Thoracic aorta (tissue), 2 donors: Measurements from ENCODE around the gene SPCS1. TPM values are rescaled to one million over a fixed set of nuclear protein-coding genes. Genes with fewer than 3 reads are reported as not detected.
"Not testable (repeated sequence)": the region's sequence is repeated elsewhere in the genome, so short reads cannot be mapped to it uniquely, and the experiment has no call there.

Experiments used
- ATAC-seq: fragments of 150-250 bp; one replicate; pipeline ENCODE4 v1.8.0; 2017; ENCODE audit warnings: low read depth; ENCODE audit not compliant: insufficient number of reproducible peaks, low FRiP score
- DNase-seq: peaks from one replicate; pipeline ENCODE4 v3.0.0-alpha.2; 2020; ENCODE audit warnings: low spot score
- H3K27ac ChIP-seq, 2 donors: fragments of 200-600 bp; sonication (generic); 1 replicate in 1 of 2; 2 replicates in 1 of 2; pipeline ENCODE4 v1.5.1; 2016; ENCODE audit warnings: mild to moderate bottlenecking in 2 of 2, moderate library complexity in 2 of 2
- H3K27me3 ChIP-seq: fragments of 200-600 bp; sonication (generic); replicated peaks from 2 replicates; pipeline ENCODE4 v1.6.0; 2016; ENCODE audit warnings: mild to moderate bottlenecking; ENCODE audit not compliant: insufficient read depth
- H3K36me3 ChIP-seq: fragments of 200-600 bp; sonication (generic); one replicate; pipeline ENCODE4 v1.5.1; 2016
- H3K4me1 ChIP-seq, 2 donors: fragments of 200-600 bp; sonication (generic); 1 replicate in 1 of 2; 2 replicates in 1 of 2; pipeline versions ENCODE4 v1.5.1 to v1.6.0; 2016; ENCODE audit warnings: low read depth in 2 of 2, mild to moderate bottlenecking in 1 of 2; ENCODE audit not compliant: control insufficient read depth in 1 of 2
- H3K4me3 ChIP-seq: fragments of 200-600 bp; sonication (generic); 2 replicates; pipeline ENCODE4 v1.5.1; 2016; ENCODE audit warnings: mild to moderate bottlenecking
- H3K9me3 ChIP-seq: fragments of 200-600 bp; sonication (generic); 2 replicates; pipeline ENCODE4 v1.5.1; 2016
- CTCF ChIP-seq: fragments of 200-600 bp; sonication (generic); IDR thresholded peaks from one replicate; pipeline ENCODE4 v1.5.1; 2019; ENCODE audit warnings: antibody characterized with exemption
- total RNA-seq, 2 donors: library from RNA; depleted of rRNA; stranded (reverse); fragments of >200 nt; gene quantifications; one replicate each; pipeline versions ENCODE4 v1.1.0 to v1.2.3, GENCODE V29; 2016

The SPCS1 gene
- total RNA-seq, 2 donors from 2014 or later: 99.9 to 133 TPM

GRCh38 chr3:52721002-52721729 lies 15.3 kb downstream of the SPCS1 start:
- no peaks in the 10 kb centered on the region for H3K27me3 ChIP-seq
- H3K27ac ChIP-seq: no peak overlapping the region
- no peaks in the 10 kb centered on the region for H3K9me3 ChIP-seq
- ATAC-seq (no peak), DNase-seq (no peak)
- H3K4me3 ChIP-seq: no peak overlapping the region
- no peak for TF ChIP-seq CTCF
- H3K36me3 ChIP-seq: peaks cover 4% of the 10 kb centered on the region
- no peaks in the 10 kb centered on the region for H3K4me1 ChIP-seq

DNA sequence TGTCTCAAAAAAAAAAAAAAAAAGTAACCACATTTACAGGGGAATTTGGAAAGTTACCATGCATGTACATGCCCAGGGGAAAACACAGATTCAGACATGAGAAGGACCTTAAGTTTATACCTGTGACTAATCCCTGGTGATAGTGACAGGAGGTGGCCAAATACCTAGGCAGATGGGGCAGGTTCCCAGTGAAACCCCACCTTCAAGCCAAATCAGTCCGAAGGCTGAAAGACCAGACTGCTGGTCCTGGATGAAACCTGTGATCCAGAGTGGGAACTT lies 15.8 kb downstream of the SPCS1 start:
- no peaks in the 10 kb centered on the region for H3K27me3 ChIP-seq
- no peak for TF ChIP-seq CTCF
- H3K4me3 ChIP-seq: no peak overlapping the region
- H3K27ac ChIP-seq: no peak overlapping the region
- H3K9me3 ChIP-seq: no peaks in the 10 kb centered on the region
- DNase-seq (no peak), ATAC-seq (no peak)
- no peaks in the 10 kb centered on the region for H3K4me1 ChIP-seq
- peaks cover 4% of the 10 kb centered on the region for H3K36me3 ChIP-seq

DNA sequence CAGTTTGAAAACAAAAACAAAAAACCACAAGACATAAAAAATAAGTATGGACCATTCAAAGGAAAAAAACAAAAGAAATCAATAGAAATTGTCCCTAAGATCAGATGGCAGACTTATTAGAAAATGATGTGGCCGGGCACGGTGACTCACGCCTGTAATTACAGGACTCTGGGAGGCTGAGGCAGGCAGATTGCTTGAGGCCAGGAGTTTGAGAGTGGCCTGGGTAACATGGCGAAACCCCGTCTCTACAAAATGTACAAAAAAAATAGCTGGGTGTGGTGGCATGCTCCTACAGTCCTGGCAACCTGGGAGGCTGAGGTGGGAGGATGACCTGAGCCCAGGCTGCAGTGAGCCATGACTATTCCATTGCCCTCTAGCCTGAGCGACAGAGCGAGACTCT lies 16.6 kb downstream of the SPCS1 start:
- Histone ChIP-seq H3K4me3 (no peak overlapping the region), H3K9me3 (no peaks in the 10 kb centered on the region), H3K4me1 (no peaks in the 10 kb centered on the region), H3K27ac (no peak overlapping the region), H3K27me3 (no peaks in the 10 kb centered on the region), H3K36me3 (peaks cover 4% of the 10 kb centered on the region)
- ATAC-seq (no peak), DNase-seq (no peak)
- TF ChIP-seq CTCF: no peak

GRCh38 chr3:52723935-52724334 lies 18.0 kb downstream of the SPCS1 start:
- no peak for TF ChIP-seq CTCF

GRCh38 chr3:52724511-52724910 lies 18.6 kb downstream of the SPCS1 start:
- Histone ChIP-seq H3K4me3 (no peak overlapping the region), H3K36me3 (no peaks in the 10 kb centered on the region), H3K27me3 (no peaks in the 10 kb centered on the region), H3K27ac (no peak overlapping the region), H3K9me3 (peaks cover 4% of the 10 kb centered on the region), H3K4me1 (no peaks in the 10 kb centered on the region)
- DNase-seq: no peak
- ATAC-seq: no peak
- TF ChIP-seq CTCF: no peak

More at GRCh38 chr3:52723935-52724334, 18.0 kb downstream of the SPCS1 start:
- Histone ChIP-seq H3K4me3 (no peak overlapping the region), H3K27ac (no peak overlapping the region), H3K9me3 (peaks cover 4% of the 10 kb centered on the region), H3K36me3 (peaks cover 4% of the 10 kb centered on the region), H3K27me3 (no peaks in the 10 kb centered on the region), H3K4me1 (no peaks in the 10 kb centered on the region)
- DNase-seq (no peak), ATAC-seq (no peak)

DNA sequence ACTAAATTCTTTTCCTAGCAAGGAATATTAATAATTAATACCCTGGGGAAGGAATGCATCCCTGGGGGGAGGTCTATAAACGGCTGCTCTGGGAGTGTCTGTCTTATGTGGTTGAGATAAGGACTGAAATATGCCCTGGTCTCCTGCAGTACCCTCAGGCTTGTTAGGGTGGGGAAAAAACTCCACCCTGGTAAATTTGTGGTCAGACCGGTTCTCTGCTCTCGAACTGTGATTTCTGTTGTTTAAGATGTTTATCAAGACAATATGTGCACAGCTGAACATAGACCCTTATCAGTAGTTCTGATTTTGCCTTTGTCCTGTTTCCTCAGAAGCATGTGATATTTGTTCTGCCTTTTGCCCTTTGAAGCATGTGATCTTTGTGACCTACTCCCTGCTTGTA lies 22.8 kb downstream of the SPCS1 start:
- not testable (repeated sequence) for H3K9me3 ChIP-seq, H3K27me3 ChIP-seq, H3K27ac ChIP-seq, H3K4me3 ChIP-seq, DNase-seq, ATAC-seq, H3K4me1 ChIP-seq
- H3K36me3 ChIP-seq: peaks cover 17% of the 10 kb centered on the region
